Sigmoid colon (tissue), 4 donors: ENCODE measurements around the gene PARP6.

Source experiments
- EP300 ChIP-seq, 4 donors: sonication (generic); formaldehyde crosslinking; IDR thresholded peaks; one replicate each; pipeline ENCODE4 v1.6.1; 2017; ENCODE audit warnings: antibody characterized with exemption in 4 of 4
- POLR2A ChIP-seq, 2 donors: fragments of 450-650 bp; IDR thresholded peaks; one replicate each; pipeline ENCODE4 v1.6.1; 2016; ENCODE audit warnings: antibody characterized with exemption in 2 of 2, mild to moderate bottlenecking in 2 of 2, moderate library complexity in 2 of 2
- TF ChIP-seq, protein P1 (sequence below), 4 experiments: fragments of 450-650 bp in 3 of 4; fragments of 200-600 bp in 1 of 4; IDR thresholded peaks; one replicate each; pipeline ENCODE4 v1.5.1; 2016 to 2019; ENCODE audit warnings: antibody characterized with exemption in 4 of 4, mild to moderate bottlenecking in 3 of 4, moderate library complexity in 2 of 4

DNA sequence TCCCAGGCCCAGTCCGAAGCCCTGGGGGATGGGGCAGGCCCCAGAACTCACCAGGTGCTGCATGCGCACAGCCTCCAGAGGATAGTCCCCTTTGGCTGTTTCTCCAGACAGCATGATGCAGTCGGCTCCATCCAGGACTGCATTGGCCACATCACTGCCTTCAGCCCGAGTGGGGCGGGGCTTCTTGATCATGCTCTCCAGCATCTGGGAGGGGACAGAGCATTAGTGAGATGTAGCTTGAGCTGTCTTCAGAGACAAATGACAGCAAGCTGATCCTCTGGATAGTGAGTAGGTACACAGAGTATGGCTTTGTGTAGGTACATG, 65.7 kb downstream of the PARP6 start:
- TF ChIP-seq, protein P1, sequence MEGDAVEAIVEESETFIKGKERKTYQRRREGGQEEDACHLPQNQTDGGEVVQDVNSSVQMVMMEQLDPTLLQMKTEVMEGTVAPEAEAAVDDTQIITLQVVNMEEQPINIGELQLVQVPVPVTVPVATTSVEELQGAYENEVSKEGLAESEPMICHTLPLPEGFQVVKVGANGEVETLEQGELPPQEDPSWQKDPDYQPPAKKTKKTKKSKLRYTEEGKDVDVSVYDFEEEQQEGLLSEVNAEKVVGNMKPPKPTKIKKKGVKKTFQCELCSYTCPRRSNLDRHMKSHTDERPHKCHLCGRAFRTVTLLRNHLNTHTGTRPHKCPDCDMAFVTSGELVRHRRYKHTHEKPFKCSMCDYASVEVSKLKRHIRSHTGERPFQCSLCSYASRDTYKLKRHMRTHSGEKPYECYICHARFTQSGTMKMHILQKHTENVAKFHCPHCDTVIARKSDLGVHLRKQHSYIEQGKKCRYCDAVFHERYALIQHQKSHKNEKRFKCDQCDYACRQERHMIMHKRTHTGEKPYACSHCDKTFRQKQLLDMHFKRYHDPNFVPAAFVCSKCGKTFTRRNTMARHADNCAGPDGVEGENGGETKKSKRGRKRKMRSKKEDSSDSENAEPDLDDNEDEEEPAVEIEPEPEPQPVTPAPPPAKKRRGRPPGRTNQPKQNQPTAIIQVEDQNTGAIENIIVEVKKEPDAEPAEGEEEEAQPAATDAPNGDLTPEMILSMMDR (IDR thresholded peaks at IDR 0.05): no peak
- TF ChIP-seq POLR2A (IDR thresholded peaks at IDR 0.05) (no peak), EP300 (IDR thresholded peaks at IDR 0.05) (no peak)
